Activated CD4-positive, alpha-beta T cell treated with anti-CD3 and anti-CD28 coated beads, Interleukin-2, amount 50 U/mL, for 16 hours (primary cell): Measurements from ENCODE around the gene SBK2.
A peak's percentile ranks its signal among the peaks of the same experiment; 100 is the strongest.
"Not testable (repeated sequence)": the region's sequence is repeated elsewhere in the genome, so short reads cannot be mapped to it uniquely, and the experiment has no call there.

ENCODE experiments used
- DNase-seq: peaks from one replicate; pipeline ENCODE4 v3.0.0-alpha.2; 2020

The SBK2 gene, protein sequence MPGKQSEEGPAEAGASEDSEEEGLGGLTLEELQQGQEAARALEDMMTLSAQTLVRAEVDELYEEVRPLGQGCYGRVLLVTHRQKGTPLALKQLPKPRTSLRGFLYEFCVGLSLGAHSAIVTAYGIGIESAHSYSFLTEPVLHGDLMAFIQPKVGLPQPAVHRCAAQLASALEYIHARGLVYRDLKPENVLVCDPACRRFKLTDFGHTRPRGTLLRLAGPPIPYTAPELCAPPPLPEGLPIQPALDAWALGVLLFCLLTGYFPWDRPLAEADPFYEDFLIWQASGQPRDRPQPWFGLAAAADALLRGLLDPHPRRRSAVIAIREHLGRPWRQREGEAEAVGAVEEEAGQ

DNA sequence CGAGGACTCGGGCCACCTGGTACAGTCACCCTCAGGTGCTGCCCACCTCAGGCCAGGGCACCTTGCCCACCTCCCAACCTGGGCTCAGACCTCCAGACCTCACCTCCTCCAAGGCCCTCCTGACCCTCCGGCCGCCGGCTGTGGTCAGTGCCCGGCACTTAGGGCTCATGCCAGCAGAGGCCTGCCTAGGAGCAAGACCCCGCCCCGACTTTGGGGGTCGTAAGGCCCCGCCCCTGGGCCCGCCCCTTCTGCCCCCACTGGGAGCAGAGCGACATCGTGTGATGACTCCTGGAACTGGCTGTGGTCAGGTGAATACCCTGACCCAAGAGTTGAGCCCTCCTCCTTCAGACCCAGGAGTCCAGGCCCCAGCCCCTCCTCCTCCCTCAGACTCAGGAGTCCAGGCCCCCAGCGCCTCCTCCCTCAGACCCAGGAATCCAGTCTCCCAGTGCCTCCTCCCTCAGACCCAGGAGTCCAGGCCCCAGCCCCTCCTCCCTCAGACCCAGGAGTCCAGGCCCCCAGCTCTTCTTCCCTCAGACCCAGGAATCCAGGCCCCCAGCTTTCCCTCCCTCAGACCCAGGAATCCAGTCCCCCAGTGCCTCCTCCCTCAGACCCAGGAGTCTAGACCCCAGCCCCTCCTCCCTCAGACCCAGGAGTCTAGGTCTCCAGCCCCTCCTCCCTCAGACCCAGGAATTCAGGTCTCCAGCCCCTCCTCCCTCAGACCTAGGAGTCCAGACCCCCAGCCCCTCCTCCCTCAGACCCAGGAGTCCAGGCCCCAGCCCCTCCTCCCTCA, at the start of gene SBK2:
SBK2 (minus strand) TSS at position 183 of the 790 bp plus-strand sequence. CDS start 839 bp downstream, outside the sequence.
- DNase-seq: no peak

DNA sequence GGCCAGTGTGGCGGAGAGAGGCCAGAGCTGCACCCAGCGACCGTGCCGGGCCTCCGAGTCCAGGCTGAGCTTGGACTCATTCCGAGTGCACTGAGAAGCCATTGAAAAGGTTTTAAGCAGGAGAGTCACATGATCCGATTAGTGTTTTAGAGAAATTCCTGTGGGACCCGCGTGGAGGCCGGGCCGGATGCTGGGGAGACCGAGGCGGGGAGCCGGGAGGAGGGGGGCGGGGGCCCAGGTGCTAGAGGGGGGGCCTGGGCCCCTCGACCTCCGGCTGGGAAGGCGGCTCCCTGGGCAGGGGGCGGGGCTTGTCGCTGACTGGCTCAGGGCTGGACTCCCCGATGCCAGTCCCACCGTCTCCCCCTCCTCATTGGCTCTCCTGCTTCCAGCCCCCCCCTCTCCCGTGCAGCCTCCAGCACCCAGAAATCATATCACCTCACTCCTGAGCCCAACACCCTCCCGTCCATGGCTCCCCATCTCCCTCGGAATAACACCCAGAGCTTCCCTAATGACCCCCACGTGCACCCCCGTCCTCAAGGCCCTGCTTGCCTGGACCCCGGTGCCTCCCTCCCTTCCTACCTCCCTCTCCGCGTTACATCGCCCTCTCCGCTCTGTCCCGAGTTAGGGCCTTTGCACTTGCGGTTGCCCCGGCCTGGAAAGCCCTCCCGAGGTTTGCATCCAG, 48.9 kb upstream of the SBK2 start:
- no peak for DNase-seq

DNA sequence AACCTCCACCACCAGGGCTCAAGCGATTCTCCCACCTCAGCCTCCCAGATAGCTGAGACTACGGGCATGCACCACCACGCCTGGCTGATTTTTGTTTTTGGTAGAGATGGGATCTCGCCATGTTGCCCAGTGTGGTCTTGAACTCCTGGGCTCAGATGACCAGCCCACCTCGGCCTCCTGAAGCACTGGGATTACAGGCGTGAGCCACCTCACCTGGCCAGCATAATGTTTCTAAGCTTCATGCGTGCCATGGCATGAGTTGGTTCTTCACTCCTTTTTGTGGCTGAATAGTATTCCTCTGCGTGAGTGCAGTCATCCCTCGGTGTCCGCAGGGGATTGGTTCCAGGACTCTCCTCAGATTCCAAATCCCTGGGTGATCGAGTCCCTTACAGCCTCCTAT, 47.9 kb upstream of the SBK2 start:
- DNase-seq: no peak

DNA sequence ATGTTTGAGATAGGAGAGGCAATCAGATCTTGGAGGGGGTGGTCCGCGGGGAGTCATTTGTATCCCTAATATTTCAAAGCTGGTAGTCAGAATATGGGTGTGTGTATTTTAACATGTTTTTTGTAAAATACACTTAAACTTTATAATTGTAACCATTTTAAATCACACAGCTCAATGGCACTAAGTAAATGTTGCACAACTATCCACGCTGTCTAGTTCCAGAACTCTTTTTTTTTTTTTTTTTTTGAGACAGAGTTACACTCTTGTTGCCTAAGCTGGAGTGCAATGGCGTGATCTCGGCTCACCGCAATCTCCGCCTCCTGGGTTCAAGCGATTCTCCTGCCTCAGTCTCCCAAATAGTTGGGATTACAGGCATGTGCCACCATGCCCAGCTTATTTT, 47.0 kb upstream of the SBK2 start:
- not testable (repeated sequence) for DNase-seq

DNA sequence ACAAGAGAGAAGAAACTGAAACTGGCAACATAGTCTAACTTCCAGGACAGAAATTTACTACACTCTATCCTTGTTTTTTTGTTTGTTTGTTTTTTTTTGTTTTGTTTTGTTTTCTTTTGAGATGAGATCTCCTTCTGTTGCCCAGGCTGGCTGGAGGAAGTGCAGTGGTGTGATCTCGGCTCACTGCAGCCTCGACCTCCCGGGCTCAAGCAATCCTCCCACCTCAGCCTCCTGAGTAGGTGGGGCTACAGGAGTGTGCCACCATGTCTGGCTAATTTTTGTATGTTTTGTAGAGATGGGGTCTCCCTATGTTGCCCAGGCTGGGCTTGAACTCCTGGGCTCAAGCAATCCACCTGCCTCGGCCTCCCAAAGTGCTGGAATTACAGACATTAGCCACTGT, 45.4 kb upstream of the SBK2 start:
- DNase-seq: not testable (repeated sequence)

DNA sequence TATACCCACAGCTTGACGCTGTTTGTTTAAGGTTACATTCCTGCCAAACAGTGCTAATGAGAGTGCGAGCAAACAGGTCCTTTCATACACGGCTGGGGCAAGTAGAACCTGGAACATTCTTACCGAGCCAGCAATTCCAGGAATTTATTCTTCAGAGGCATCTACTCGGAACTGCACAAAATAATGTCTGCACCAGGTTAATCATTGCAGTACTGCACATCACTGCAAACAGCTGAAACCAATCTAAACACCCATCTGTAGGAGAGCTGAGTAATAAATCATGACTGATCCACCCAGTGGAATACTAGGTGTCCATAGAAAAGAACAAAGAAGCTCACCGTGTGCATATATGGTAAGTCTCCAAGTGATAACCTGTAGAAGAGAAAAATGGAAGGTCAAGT, 44.9 kb upstream of the SBK2 start:
- no peak for DNase-seq

DNA sequence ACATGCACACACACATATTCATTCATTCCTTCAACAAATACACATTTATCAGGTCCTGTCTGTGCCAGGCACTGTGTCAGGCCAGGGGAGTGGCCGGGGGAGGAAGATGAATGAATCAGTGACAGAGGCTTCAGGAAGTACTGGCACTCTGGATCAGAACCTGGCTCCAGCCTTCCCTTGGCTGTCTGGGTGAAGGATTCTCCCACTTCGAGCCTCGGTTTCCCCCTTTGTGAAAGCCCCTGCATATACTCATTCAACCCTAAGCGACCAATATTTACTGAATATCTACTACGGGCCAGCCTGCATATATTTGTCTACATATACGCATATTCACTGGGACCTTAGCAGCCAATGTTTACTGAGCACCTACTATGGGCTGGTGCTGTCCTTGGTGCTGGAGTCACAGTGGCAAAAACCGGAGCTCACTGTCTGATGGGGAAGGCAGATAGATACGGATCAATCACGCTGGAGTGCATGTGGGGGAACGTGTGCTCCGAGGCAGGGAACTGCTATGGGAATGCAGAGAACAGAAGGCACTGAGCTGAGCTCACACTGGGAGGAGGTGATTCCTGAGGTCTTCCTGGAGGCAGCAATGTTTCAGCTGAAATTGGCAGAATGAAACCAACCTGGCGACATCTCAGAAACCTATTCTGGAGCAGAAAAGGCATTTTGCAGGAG, 44.4 kb upstream of the SBK2 start:
- DNase-seq: no peak

DNA sequence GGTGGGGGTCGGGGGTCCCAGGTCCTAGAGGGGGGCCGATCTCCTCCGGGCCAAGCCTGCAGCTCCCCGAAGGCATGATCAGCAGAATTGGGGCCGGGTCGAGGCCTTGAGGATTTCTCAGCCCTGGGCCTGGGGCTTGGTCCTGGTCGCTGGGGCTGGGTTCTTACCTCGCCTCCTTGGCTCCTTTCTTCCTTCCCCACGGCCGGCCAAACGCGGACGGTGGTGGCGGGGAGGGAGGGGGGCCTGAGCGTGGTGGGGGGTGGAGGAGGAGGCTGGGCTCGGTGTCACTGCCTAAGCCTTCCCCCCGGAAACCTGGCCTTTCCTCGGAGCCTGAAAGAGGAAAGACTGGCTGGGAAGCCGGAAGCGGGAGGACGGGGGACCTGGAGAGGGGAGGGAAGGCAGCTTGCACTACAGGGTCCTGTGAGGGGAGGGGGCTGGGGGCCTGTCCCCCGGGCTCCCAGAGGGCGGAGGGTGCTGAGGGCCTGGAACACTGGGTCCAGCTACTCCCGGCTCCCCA, 43.8 kb upstream of the SBK2 start, which contains the start of gene ZNF579:
ZNF579 (minus strand) TSS at position 221 of the 517 bp plus-strand sequence. CDS start 1,209 bp downstream, outside the sequence.
- DNase-seq: peak; percentile 86

DNA sequence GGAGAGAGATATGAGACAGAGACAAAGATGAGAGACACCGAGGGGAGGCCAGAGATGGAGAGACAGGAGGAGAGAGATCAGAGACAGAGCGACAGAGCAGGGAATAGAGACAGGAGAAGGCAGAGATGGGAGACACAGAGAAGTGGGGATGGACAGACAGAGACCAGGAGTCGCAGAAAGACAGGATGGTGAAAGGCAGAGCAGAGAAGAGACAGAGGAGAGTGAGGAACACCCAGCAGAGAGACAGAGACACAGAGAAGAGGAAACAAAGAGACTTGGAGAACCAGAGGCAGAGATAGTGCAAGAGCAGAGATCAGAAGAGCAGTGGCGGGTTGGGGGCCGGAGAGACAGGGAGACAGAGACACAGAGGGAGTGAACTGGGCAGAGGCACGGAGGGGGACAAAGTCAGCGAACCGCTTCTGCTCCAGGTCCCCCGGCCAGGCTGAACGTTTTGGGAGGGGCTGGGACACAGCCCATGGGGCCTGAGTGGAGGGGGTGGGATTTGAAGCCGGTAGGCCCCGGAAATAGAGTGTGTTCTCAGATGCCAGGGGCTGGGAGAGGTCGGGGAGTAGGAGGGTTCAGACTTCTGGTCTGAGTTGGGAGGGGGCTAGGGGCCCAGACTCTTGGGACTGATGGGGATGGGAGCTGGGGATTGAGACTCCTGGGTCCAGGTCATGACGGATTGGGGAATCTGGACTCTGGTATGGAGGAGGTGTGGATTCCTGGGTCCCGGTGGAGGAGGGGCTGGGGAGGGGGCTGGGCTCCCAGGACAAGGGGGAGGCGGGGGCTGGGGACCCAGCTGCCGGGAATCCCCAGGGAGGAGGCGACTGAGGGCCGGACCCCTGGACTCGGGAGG, 43.1 kb upstream of the SBK2 start:
- DNase-seq: no peak

DNA sequence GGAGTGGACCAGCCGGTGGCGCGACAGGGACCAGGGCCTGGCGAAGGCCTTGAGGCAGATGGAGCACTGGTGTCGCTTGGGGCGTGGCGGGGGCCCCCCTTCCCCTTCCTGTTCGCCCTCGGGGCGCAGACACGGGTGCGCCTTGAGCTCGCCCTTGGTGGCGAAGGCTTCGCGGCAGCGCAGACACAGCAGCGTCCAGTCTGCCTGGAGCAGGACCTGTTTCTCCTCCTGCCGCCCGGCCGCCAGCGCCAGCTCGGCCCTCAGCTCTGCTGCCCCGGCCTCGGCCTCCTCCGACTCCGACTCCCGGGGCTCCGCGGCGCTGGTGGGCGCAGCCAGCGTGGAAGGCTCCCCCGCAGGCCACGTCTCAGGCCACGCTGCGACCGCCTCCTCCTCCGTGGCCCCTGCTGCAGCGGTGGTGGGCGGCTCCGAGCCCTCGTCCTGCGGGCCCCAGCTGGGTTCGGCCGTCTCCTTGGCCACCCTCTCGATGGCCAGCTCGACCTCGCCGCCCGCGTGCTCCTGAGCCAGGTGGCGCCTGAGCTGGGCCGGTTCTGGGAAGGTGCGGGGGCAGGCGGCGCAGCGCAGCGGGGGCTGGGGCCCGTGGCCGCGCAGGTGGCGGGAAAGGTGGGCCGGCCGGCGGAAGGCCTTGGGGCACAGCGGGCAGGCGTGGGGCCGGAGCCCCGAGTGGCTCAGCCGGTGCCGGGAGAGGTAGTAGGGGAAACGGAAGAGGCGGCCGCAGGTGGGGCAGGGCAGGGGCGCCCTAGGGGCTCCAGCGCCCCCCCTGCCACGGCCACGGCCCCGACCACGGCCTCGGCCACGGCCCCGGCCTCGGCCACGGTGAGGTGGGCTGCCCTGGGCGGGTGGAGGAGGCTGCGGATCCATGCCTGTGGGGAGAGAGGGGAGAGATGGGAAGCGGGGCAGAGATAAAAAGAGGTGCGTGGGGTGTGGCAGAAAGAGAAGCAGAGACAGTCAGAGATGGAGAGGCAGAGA, 42.1 kb upstream of the SBK2 start:
- DNase-seq: no peak

DNA sequence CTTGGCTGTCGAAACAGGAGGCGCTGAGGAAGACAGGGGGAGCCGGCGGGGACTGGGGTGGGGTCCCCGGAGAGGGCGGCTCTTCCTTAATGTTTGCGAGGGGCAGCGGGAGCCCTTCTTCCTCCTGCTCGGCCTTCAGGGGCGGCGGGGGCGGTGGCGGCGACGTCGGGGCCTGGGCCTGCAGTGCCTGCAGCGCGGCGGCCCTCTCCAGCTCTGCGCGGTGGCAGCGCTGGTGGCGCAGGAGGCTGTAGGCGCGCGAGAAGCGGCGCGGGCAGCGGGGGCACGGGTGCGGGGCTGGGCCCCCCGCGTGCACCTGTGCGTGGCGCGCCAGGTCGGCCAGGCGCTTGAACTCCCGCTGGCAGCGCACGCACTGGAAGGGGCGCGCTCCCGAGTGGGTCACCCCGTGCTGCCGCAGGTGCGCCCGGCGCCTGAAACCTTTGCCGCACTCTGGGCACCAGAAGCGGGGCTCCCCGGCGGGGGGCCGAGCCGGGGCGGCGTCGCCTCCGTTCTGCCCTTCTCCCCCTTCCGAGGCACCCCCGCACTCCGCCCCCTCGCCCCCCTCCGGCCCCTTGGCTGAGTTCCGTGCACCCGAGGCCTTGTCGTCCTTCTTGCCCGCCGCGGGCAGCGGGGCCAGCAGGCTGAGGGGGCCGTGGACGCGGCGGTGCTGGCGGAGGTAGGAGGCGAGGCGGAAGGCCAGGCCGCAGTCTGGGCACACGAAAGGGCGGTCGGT, 41.3 kb upstream of the SBK2 start:
- DNase-seq: no peak

DNA sequence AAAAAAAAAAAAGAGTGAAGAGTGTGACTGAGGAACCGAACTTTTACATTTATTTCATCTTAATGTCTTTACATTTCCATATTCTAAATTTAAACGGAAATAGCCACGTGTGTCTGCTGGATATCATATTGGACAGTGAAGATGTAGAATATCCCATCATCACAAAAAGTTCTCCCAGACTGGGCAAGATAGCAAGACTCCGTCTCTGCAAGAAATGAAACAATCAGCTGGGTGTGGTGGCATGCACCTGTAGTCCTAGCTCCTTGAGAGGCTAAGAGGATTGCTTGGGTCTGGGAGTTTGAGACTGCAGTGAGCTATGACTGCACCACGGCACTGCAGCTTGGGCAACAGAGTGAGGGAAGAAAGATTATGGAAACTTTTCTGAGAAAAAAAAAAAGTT, 39.8 kb upstream of the SBK2 start:
- no peak for DNase-seq

DNA sequence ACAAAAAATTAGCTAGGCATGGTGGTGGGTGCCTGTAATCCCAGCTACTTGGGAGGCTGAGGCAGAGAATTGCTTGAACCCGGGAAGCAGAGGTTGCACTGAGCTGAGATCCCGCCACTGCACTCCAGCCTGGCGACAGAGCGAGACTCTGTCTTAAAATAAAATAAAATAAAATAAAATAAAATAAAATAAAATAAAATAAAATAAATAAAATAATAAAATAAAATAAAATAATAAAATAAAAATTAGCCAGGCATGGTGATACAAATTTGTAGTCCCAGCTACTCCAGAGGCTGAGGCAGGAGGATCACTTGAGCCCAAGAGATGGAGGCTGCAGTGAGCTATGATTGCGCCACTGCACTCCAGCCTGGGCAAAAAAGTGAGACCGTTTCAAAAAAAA, 37.0 kb upstream of the SBK2 start:
- not testable (repeated sequence) for DNase-seq

DNA sequence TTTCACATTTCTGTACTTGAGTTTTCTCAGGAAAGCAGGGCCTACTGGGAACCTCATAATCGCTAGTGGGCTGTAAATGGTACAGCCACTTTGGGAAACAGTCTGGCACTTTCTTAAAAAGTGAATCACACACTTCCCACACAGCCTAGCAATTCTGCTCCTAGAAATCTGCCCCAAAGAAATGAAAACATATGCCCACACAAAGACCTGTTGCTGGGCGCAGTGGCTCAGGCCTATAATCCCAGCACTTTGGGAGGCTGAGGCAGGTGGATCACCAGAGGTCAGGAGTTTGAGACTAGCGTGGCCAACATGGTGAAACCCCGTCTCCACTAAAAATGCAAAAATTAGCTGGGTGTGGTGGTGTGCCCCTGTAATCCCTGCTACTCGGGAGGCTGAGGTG, 32.5 kb upstream of the SBK2 start:
- DNase-seq: not testable (repeated sequence)

DNA sequence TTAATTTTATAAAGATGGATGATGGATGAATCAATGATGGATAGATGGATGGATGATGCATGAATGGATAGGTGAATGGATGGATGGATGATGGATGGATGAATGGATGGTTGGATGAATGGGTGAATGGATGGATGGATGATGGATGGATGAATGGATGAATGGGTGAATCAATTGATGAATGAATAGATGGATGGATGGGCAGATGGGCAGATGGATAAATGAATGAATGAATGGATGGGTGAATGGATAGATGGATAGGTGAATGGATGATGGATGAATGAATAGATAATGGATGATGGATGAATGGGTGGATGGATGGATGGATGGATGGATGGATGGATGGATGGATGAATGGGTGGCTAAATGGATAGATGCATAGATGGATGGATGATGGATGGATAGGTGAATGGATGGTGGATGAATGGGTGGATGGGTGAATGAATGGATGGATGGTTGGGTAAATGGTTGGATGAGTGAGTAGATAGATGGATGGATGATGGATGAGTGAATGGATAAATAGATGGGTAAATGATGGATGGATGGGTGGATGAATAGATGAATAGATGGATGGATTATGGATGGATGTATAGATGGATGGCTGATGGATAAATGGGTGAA, 30.9 kb upstream of the SBK2 start:
- no peak for DNase-seq

DNA sequence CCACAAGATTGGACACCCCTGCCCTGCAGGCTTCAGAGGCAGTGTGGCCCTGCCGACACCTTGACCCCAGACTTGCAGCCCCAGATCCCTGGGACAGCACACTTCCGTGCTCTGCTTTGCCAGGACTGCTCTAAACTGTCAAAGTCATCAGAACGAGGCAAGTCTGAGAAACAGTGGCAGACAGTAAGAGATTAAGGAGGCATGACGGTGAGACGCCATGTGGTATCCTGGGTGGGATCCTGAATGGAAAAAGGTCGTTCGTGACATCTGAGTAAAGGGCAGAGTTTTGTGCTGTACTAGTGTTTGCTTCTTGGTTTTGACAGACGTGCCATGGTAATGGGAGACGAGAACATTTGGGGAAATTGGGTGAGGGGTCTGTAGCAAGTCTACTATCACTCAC, 29.9 kb upstream of the SBK2 start:
- DNase-seq: no peak

DNA sequence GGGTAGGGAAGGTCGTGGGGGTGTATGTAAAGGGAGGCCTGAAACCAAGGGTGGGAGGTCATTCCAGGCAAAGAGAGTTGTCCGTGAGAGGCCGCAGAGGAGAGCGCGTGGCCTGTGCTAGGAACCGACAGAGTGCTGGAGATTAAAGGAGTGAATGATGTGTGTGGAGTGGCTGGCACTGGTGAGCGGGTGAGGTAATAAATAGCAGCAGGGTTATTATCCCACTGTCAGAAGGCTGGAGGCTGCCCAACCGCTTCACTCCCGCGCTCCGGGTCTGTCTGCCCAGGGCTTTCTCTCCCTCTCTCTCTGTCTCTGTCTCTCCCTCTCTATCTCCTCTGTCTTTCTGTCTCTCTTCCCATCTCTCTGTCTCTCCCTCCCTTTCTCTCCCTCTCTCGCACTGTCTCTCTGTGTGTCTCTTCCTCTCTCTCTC, 26.3 kb upstream of the SBK2 start:
- no peak for DNase-seq

DNA sequence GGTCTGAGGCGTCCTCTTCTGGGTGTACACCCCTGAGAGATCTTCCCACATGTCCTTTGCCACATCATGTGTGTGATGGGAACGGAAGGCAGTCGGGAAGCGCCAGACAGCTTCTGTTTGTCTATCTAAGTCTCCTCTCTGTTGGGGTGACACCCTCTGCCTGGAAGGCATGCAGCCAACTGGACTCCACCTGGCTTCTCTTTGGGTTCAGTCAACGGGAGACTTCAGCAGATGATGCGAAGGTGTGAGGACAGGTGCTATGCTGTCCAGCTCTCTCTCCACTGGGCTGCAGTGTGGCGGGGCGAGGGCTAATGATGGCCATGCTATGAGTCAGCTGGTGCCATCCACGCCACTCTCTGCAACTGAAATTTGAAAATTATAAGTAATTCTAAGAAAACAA, 22.8 kb upstream of the SBK2 start:
- no peak for DNase-seq

DNA sequence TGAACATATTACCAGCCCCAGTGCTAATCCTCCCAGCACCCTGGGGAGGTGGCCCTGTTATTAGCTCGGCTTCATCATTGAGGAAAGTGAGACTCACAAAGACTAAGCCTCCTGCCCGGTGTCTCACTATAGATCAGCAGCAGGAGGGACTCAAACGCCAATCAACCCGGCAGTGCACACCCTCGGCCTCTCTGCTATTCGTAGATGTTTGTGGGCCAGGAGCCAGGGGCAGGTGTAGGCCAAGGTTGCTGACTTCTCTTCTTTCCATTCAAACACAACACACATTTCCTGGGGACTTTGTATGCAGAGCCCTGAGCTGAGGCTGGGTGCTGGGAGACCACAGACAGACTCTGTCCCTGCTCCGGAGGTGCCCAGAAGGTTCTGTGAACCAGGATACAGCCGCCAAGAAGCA, 17.8 kb upstream of the SBK2 start:
- no peak for DNase-seq
